ENCODE data around the gene RHBDL3. TPM values are rescaled to one million over a fixed set of nuclear protein-coding genes. Genes with fewer than 3 reads are reported as not detected.
A peak's percentile ranks its signal among the peaks of the same experiment; 100 is the strongest.

Gene RHBDL3
- total RNA-seq, 2 donors from 2014 or later = 0.26 to 0.66 TPM

- Histone ChIP-seq H3K4me1 (no peaks in the 10 kb centered on the region), H3K36me3 (replicated peaks in 1 of 2; ENCODE audit: insufficient read depth in 1 of 2, low read depth in 2 of 2) (no peaks in the 10 kb centered on the region), H3K4me3 (no peak overlapping the region), H3K27me3 (no peaks in the 10 kb centered on the region), H3K9me3 (no peaks in the 10 kb centered on the region), H3K27ac (no peak overlapping the region)
- WGBS, 2 donors = 77 to 88% methylated on average over 3 to 6 of the region's 6 CpGs
- DNase-seq = no peak
- intact Hi-C loops (cut with DNase I) = no loop called here
- TF ChIP-seq CTCF (IDR thresholded peaks at IDR 0.05) = no peak
- no peak for TF ChIP-seq POLR2A (IDR thresholded peaks at IDR 0.05)
- ATAC-seq = no peak
These were observed 11.7 kb downstream of the RHBDL3 start for GRCh38 chr17:32277284-32277683.

GRCh38 chr17:32278815-32279214, 13.2 kb downstream of the RHBDL3 start:
- Histone ChIP-seq H3K9me3 (no peaks in the 10 kb centered on the region), H3K36me3 (replicated peaks in 1 of 2; ENCODE audit: insufficient read depth in 1 of 2, low read depth in 2 of 2) (no peaks in the 10 kb centered on the region), H3K4me1 (no peaks in the 10 kb centered on the region), H3K4me3 (no peak overlapping the region), H3K27ac (no peak overlapping the region), H3K27me3 (no peaks in the 10 kb centered on the region)
- TF ChIP-seq CTCF (IDR thresholded peaks at IDR 0.05) = no peak
- TF ChIP-seq POLR2A (IDR thresholded peaks at IDR 0.05) = no peak
- 88 to 91% methylated on average over 2 of the region's 2 CpGs for WGBS, 2 donors
- intact Hi-C loops (cut with DNase I) = no loop called here
- no peak for ATAC-seq
- no peak for DNase-seq

- DNase-seq = no peak
- WGBS, 2 donors = 84 to 87% methylated on average over 18 to 21 of the region's 21 CpGs
- H3K27ac ChIP-seq = no peak overlapping the region
- TF ChIP-seq CTCF (IDR thresholded peaks at IDR 0.05) (no peak), POLR2A (IDR thresholded peaks at IDR 0.05) (no peak)
- H3K4me3 ChIP-seq = no peak overlapping the region
- H3K4me1 ChIP-seq = no peaks in the 10 kb centered on the region
- ATAC-seq = no peak
- H3K9me3 ChIP-seq = no peaks in the 10 kb centered on the region
- no peaks in the 10 kb centered on the region for H3K36me3 ChIP-seq (replicated peaks in 1 of 2; ENCODE audit: insufficient read depth in 1 of 2, low read depth in 2 of 2)
- intact Hi-C loops (cut with DNase I) = no loop called here
- H3K27me3 ChIP-seq = no peaks in the 10 kb centered on the region
These were observed 14.5 kb downstream of the RHBDL3 start for GRCh38 chr17:32279891-32280716.

GRCh38 chr17:32281011-32281451, 15.4 kb downstream of the RHBDL3 start:
- Histone ChIP-seq H3K4me1 (no peaks in the 10 kb centered on the region), H3K27ac (no peak overlapping the region), H3K9me3 (no peaks in the 10 kb centered on the region), H3K36me3 (replicated peaks in 1 of 2; ENCODE audit: insufficient read depth in 1 of 2, low read depth in 2 of 2) (no peaks in the 10 kb centered on the region), H3K4me3 (no peak overlapping the region), H3K27me3 (no peaks in the 10 kb centered on the region)
- 40 to 60% methylated on average over 1 to 9 of the region's 9 CpGs for WGBS, 2 donors
- DNase-seq = peak; percentile 29 to 72 (median 58)
- intact Hi-C loops (cut with DNase I) = no loop called here
- TF ChIP-seq POLR2A (IDR thresholded peaks at IDR 0.05) (no peak), CTCF (IDR thresholded peaks at IDR 0.05) (no peak)
- ATAC-seq = peak; percentile 42

- DNase-seq (no peak), ATAC-seq (no peak)
- intact Hi-C loops (cut with DNase I) = no loop called here
These were observed 18.1 kb downstream of the RHBDL3 start for GRCh38 chr17:32283745-32284201.

More at GRCh38 chr17:32283745-32284201, 18.1 kb downstream of the RHBDL3 start:
- TF ChIP-seq CTCF (IDR thresholded peaks at IDR 0.05) = no peak
- TF ChIP-seq POLR2A (IDR thresholded peaks at IDR 0.05) = no peak
- WGBS, 2 donors = 68 to 73% methylated on average over 15 to 20 of the region's 20 CpGs
- Histone ChIP-seq H3K9me3 (no peaks in the 10 kb centered on the region), H3K27ac (no peak overlapping the region), H3K27me3 (no peaks in the 10 kb centered on the region), H3K36me3 (replicated peaks in 1 of 2; ENCODE audit: insufficient read depth in 1 of 2, low read depth in 2 of 2) (no peaks in the 10 kb centered on the region), H3K4me3 (no peak overlapping the region), H3K4me1 (no peaks in the 10 kb centered on the region)
